Measurements from ENCODE around the gene IL18RAP.

IL18RAP gene

GRCh38 chr2:102418421-102418961, 4.5 kb upstream of the IL18RAP start:
- no peak for TF ChIP-seq CTCF (IDR thresholded peaks at IDR 0.05; ENCODE audit: borderline replicate concordance, control extremely low read depth, extremely low read depth, insufficient read depth, missing control alignments)
- no peak for DNase-seq (ENCODE audit: low spot score)
- in situ Hi-C loops (cut with MboI; ENCODE audit: low sequenced_read_pairs, unreplicated experiment) = no loop called here

- no peak for DNase-seq (ENCODE audit: low spot score)
- in situ Hi-C loops (cut with MboI; ENCODE audit: low sequenced_read_pairs, unreplicated experiment) = no loop called here
- TF ChIP-seq CTCF (IDR thresholded peaks at IDR 0.05; ENCODE audit: borderline replicate concordance, control extremely low read depth, extremely low read depth, insufficient read depth, missing control alignments) = no peak
Measured at GRCh38 chr2:102420290-102420689, 2.7 kb upstream of the IL18RAP start.

- no peak for DNase-seq (ENCODE audit: low spot score)
- no peak for TF ChIP-seq CTCF (IDR thresholded peaks at IDR 0.05; ENCODE audit: borderline replicate concordance, control extremely low read depth, extremely low read depth, insufficient read depth, missing control alignments)
- in situ Hi-C loops (cut with MboI; ENCODE audit: low sequenced_read_pairs, unreplicated experiment) = no loop called here
Measured at GRCh38 chr2:102421890-102422759, 835 bp upstream of the IL18RAP start.

- in situ Hi-C loops (cut with MboI; ENCODE audit: low sequenced_read_pairs, unreplicated experiment) = no loop called here
- DNase-seq (ENCODE audit: low spot score) = no peak
- TF ChIP-seq CTCF (IDR thresholded peaks at IDR 0.05; ENCODE audit: borderline replicate concordance, control extremely low read depth, extremely low read depth, insufficient read depth, missing control alignments) = no peak
Measured at GRCh38 chr2:102423368-102423767, 408 bp downstream of the IL18RAP start.

- in situ Hi-C loops (cut with MboI; ENCODE audit: low sequenced_read_pairs, unreplicated experiment) = no loop called here
- no peak for TF ChIP-seq CTCF (IDR thresholded peaks at IDR 0.05; ENCODE audit: borderline replicate concordance, control extremely low read depth, extremely low read depth, insufficient read depth, missing control alignments)
- no peak for DNase-seq (ENCODE audit: low spot score)
Measured at GRCh38 chr2:102424754-102425153, 1.8 kb downstream of the IL18RAP start.

- DNase-seq (ENCODE audit: low spot score) = no peak
- no peak for TF ChIP-seq CTCF (IDR thresholded peaks at IDR 0.05; ENCODE audit: borderline replicate concordance, control extremely low read depth, extremely low read depth, insufficient read depth, missing control alignments)
- in situ Hi-C loops (cut with MboI; ENCODE audit: low sequenced_read_pairs, unreplicated experiment) = no loop called here
Measured at GRCh38 chr2:102425441-102426132, 2.6 kb downstream of the IL18RAP start.

All from GM13976 (cell line).